Measurements from ENCODE around the gene CRTAP.
"Not testable (repeated sequence)": the region's sequence is repeated elsewhere in the genome, so short reads cannot be mapped to it uniquely, and the experiment has no call there.

The CRTAP gene

DNA sequence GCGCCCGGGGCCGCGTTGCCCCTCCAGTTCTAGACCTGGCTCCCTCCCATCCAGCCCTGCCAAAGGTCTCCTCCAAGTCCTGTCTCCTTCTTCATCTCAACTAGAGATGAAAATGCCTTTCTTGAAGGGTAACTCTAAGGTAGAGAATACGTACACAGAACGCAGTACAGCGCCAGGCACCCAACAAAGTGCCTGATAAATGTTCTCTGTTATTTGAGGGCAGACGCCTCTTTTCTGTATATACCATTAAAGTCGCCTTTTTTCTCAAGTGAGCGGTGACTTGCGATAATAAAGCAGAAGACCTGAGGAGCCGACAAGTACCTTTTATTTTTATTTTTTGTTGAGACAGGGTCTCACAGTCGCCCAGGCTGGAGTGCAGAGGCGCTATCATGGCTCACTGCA lies 809 bp downstream of the CRTAP start:
- TF ChIP-seq ZNF274 (IDR thresholded peaks at IDR 0.05; ENCODE audit: low read depth, low read length) = no peak
- peak overlapping the region; percentile 80; the same call in 1 of the 2 replicates for H3K4me3 ChIP-seq (ENCODE audit: low read length)

DNA sequence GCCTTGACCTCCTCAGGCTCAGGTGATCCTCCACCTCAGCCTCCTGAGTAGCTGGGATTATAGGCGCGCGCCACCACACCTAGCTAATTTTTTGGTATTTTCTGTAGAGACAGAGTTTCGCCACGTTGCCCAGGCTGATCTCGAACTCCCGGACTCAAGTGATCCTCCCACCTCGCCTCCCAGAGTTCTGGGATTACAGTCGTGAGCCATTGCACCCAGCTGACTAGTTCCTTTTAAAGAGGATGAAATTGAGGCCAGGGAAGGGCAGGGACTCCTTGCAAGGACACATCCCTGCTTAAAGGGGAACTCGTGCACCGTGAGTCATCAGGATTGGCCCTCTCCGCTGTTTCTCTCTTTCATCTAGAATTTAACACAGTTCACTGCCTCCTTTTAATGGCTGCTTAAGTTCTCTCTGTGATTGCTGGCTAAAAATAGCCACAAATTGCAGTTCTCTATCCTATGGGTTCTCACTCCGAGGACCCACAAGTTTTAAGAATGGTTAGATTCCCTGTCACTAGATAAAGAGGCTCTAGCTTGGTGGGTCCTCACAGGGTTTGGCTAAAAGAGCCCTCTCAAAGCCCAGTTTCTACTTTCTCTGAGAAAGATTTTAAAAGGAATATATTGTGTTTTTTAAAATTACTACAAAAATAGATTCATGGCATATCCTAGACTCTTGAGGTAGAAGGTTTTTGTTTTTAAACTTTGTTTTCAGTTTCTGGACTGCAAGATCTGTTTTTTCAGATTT lies 1.4 kb downstream of the CRTAP start:
- TF ChIP-seq ZNF274 (IDR thresholded peaks at IDR 0.05; ENCODE audit: low read depth, low read length) = no peak
- H3K4me3 ChIP-seq (ENCODE audit: low read length) = peak overlapping the region; percentile 80

DNA sequence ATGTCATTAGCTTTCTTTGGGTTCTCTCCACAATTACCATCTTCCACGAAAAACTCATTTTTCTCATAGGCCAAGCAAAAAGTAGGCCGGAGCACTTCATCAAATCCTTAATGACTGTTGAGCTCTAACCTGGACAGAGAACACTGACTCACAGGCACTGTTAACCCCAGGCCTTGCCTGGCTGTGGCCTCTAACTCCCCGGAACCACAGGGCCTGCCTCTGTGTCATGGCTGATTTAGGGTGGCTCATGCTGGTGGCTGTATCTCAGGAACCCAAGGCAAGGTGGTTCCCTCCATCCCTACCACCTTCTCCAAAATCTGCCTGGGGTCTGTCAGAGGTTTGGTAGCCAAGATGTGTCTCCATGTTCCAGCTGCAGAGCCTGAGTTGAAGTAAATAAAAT lies 3.6 kb downstream of the CRTAP start:
- H3K4me3 ChIP-seq (ENCODE audit: low read length) = no peak overlapping the region
- no peak for TF ChIP-seq ZNF274 (IDR thresholded peaks at IDR 0.05; ENCODE audit: low read depth, low read length)

DNA sequence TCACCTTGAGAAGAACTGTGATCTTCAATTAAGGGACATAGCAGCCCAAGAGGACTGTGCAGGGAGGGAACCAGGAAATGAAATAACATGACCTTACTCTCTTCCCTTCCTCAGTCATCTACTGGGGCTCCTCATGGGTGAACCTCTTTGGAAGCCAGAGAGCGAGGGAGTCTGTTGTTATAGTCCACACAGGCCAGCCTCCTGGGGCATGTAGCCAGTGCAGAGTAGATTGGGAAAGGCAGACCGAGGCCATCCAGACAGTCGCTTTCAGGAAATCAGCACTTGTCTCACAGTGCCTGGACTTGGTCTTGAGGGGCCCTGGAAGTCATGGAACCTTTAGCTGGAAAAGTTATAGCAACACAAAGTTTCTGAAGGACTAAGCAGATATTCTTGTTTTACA lies 6.1 kb downstream of the CRTAP start:
- no peak for TF ChIP-seq ZNF274 (IDR thresholded peaks at IDR 0.05; ENCODE audit: low read depth, low read length)
- H3K4me3 ChIP-seq (ENCODE audit: low read length) = no peak overlapping the region

DNA sequence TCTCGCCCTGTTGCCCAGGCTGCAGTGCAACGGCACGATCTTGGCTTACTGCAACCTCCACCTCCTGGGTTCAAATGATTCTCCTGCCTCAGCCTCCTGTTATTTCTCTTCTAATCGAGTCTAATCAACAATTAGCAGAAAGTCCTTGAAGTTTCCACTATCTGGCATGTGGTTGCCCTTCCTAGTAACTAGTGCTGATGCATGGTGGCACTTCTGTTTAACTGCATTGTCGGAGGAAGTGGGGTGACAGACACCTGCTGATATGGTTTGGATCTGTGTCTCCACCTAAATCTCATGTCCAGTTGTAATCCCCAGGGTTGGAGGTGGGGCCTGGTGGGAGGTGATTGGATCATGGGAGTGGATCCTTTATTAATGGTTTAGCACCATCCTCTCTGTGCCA lies 9.2 kb downstream of the CRTAP start:
- no peak for TF ChIP-seq ZNF274 (IDR thresholded peaks at IDR 0.05; ENCODE audit: low read depth, low read length)
- no peak overlapping the region for H3K4me3 ChIP-seq (ENCODE audit: low read length)

DNA sequence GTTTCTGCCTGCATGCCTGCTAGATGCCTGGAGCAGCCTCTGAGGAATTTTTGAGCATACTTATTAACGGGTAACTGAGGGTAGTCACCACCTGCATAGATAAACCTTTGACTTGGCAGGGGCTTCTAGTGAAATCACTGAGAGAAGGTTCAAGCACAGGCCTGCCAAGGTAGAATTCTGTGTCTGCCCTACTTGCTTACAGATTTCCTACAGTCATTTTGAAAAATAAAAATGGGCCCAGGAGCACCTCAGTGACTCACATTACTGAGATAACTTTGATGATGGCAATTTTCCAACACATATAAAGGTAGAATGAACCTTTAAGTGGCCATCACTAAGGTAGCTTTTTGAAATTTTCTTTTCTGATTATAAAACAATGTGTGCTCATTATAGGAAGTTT lies 10.8 kb downstream of the CRTAP start:
- H3K4me3 ChIP-seq (ENCODE audit: low read length) = no peak overlapping the region
- no peak for TF ChIP-seq ZNF274 (IDR thresholded peaks at IDR 0.05; ENCODE audit: low read depth, low read length)

DNA sequence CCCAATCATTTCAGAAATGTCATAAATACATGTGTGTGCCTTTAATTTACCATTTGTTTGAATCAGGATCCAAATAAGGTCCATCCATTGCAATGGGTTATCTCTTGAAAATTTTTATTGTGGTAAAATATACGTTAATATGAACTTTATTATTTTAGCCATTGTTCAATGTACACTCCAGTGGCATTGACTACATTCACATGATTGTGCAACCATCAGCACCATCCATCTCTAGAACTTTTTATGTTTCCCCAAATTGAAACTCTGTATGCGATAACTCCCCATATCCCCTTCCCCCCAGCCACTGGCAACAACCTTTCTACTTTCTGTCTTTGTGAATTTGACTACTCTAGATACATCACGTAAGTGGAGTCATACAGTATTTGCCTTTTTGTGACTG lies 12.0 kb downstream of the CRTAP start:
- TF ChIP-seq ZNF274 (IDR thresholded peaks at IDR 0.05; ENCODE audit: low read depth, low read length) = no peak
- H3K4me3 ChIP-seq (ENCODE audit: low read length) = no peak overlapping the region

DNA sequence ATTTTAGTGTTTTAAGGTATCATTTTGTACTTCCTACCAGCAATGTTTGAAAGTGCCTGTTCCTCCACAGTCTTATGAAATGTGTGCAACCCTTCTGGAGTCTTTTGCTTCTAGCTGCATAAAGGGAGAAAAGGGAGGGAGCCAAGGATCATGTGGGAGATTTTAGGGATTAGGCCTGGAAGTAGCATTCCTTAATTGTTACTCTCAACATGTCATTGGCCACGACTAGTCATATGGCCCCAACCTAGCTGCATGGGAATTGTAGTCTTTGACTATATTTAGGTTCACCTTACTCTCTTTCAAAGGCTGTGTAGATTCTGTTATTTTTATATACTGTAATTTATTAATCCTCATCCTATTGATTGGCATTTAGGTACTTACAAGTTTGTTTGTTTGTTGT lies 14.9 kb downstream of the CRTAP start:
- H3K4me3 ChIP-seq (ENCODE audit: low read length) = no peak overlapping the region
- no peak for TF ChIP-seq ZNF274 (IDR thresholded peaks at IDR 0.05; ENCODE audit: low read depth, low read length)

DNA sequence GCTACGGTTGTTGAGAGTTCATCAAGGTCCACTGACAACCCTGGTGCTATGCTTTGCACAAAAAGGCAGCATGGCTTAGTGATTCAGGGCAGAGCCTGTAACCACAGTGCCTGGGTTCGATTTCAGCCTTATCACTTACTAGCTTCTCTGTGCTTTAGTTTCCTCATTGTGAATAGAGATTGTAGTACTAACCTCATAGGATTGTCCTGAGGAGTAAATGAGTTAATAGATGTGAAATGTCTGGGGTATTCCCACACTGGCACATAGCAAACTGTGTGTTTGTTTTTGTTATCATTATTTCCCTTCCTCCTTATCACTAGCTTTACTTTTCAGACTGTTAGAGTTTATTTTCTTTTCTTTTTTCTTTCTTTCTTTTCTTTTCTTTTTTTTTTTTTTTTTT lies 16.3 kb downstream of the CRTAP start:
- TF ChIP-seq ZNF274 (IDR thresholded peaks at IDR 0.05; ENCODE audit: low read depth, low read length) = no peak
- H3K4me3 ChIP-seq (ENCODE audit: low read length) = no peak overlapping the region

DNA sequence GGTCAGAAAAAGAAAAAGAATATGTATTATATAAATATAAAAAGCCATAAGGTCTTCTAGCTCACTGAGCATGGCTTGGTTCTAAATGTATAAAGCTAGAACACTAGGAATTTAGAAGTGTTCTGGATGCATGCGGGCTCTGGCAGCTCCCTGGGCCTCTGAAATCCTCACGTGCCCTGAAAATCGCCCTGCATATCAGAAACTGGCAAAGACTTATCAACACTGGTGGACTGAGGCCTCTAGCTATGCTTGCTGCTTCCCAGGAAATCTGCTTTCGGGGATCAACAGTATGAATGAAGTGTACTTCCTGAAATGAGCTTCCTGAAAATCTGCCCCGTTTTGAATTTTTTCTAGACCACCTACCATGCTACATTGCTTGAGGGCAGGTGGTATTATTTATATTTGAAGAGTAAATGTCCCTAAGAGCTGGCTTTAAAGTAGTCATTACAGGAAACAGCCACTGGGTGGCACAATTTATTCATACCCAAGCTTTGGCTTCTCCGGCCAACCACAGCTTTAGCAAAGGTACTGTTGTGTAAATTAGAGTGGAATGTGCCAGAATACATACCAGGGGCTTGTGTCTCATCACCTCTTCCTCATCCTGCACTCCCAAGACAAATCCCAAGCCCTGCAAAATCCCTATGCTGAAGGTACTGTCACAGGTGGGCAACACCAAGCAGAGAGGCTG lies 17.7 kb downstream of the CRTAP start:
- H3K4me3 ChIP-seq (ENCODE audit: low read length) = no peak overlapping the region
- TF ChIP-seq ZNF274 (IDR thresholded peaks at IDR 0.05; ENCODE audit: low read depth, low read length) = no peak

DNA sequence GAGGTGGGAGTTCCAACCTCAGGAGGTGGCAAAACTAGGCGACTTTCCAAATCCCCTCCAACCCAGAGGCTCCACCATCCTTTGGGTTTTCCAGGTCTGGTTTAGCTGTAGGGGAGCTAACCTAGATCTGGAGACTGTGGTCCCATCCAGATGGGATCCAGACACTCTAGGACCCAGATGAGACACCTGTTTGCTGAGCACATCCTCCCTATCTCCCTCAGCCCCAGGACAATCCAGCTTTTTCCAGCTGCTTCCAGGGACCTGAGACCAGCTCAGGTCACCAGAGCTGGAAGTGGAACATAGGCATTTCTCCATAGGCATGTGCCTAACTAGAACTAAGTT lies 18.2 kb downstream of the CRTAP start:
- H3K4me3 ChIP-seq (ENCODE audit: low read length) = no peak overlapping the region
- TF ChIP-seq ZNF274 (IDR thresholded peaks at IDR 0.05; ENCODE audit: low read depth, low read length) = no peak

DNA sequence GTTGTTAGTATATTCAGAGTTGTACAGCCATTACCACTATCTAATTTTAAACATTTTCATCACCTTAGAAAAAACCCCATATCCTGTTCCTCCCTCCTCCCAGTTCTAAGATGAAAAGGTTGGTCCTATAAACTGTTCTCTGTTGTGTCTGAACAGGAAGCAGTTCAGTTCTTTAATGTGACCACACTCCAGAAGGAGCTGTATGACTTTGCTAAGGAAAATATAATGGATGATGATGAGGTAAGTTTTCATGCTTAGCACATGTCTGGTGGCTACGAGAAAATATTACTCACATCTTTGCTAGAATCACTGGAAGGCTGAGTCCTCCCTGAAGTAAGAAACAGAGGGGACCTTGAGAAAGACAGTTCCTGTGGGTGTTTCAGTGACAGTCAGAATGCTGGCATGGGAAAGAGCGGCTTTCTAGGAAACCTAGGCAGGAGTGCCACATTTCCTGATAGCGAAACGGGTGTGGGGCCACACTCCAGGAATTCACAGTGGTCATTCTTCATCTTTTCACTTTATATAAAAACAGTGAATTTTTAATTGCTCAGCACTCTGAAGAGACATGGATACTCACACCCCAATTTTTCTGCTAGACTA lies 20.3 kb downstream of the CRTAP start:
- H3K4me3 ChIP-seq (ENCODE audit: low read length) = no peak overlapping the region
- TF ChIP-seq ZNF274 (IDR thresholded peaks at IDR 0.05; ENCODE audit: low read depth, low read length) = no peak

DNA sequence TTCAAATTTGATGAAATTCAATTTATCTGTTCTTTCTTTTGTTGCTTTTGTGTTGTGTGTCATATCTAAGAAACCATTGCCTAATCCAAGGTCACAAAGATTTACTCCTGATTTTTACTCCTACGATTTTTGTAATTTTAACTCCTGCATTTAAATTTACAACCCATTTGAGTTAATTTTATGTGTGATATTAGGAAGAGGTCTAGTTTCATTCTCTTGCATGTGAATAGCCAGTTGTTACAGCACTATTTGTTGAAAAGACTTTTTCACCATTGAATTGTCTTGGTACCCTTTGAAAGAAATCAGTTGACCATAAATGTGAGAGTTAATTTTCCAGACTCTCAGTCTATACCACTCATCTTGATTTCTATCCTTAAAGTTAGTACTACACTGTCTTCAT lies 23.9 kb downstream of the CRTAP start:
- TF ChIP-seq ZNF274 (IDR thresholded peaks at IDR 0.05; ENCODE audit: low read depth, low read length) = no peak
- no peak overlapping the region for H3K4me3 ChIP-seq (ENCODE audit: low read length)

DNA sequence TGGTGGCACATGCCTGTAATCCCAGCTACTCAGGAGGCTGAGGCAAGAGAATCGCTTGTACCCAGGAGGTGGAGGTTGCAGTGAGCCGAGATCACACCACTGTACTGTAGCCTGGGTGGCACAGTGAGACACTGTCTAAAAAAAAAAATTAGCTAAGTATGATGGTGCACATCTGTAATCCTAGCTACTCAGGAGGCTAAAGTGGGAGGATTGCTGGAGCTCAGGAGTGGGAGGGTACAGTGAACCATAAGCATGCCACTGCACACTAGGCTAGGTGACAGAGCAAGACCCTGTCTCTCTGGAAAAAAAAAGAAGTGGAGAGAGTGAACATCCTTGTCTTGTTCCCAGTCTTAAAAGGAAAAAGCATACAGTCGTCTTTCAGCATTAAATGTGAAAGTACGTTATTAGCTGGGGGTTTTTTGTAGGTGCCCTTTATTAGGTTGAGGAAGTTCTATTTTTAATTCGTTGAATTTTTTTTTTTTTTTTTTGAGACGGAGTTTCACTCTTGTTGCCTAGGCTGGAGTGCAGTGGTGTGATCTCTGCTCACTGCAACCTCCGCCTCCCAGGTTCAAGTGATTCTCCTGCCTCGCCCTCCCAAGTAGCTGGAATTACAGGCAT lies 25.3 kb downstream of the CRTAP start:
- not testable (repeated sequence) for H3K4me3 ChIP-seq (ENCODE audit: low read length)

DNA sequence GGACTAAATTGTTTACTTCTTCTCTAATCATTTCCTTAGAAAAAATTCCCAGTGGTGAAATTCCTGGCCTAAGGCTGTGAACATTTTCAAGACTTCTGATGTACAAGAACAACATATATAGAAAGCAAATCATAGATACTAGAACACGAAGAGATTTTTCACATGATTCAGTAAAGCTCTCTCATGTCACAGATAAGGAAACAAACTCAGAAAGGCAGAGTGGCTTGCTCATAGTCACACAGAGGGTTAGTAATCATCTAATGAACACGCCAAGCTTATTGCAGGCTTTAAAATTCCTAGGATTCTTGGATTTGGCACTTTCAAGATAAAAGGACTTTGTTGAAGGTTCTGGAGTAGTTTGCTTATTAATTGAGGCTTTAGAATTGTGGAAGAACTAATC lies 26.2 kb downstream of the CRTAP start:
- no peak for TF ChIP-seq ZNF274 (IDR thresholded peaks at IDR 0.05; ENCODE audit: low read depth, low read length)
- H3K4me3 ChIP-seq (ENCODE audit: low read length) = no peak overlapping the region
